ENCODE measurements around the gene STK17A. TPM values are rescaled to one million over a fixed set of nuclear protein-coding genes. Genes with fewer than 3 reads are reported as not detected.

The STK17A gene
- total RNA-seq, 1 experiment from 2014 or later, result 9.8 TPM

DNA sequence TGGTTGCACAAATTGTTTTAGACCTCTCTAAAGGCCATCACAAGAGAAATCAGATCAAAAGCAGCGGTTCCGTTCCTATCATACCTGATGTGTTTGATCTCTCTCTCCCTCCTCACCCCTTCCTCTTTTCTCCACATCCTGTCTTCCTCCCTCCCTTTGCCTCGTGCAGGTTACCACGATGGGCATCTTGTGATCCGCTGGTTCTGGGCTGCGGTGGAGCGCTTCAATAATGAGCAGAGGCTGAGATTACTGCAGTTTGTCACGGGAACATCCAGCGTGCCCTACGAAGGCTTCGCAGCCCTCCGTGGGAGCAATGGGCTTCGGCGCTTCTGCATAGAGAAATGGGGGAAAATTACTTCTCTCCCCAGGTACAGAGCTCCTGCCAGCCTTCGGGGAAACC is 28.5 kb upstream of the STK17A start:
- Mint-ChIP-seq H3K4me3 (no peak overlapping the region), H3K27ac (peak overlapping the region in 1 of 3 experiments; percentile 69; a peak in 2 of 7 replicates), H3K36me3 (ENCODE audit: insufficient read depth in 1 of 3, low read depth in 3 of 3) (no peaks in the 10 kb centered on the region), H3K27me3 (ENCODE audit: low read depth) (peaks cover 2% of the 10 kb centered on the region; the same call in 1 of the 2 replicates), H3K4me1 (peaks cover 18 to 19% of the 10 kb centered on the region in 2 experiments), H3K9me3 (no peaks in the 10 kb centered on the region)
- Histone ChIP-seq H2BK12ac (ENCODE audit: insufficient read length, low read depth, low read length) (no peak overlapping the region), H3K79me2 (ENCODE audit: insufficient read depth, low read length) (no peaks in the 10 kb centered on the region), H2AK5ac (ENCODE audit: insufficient read length, low read length) (no peak overlapping the region), H3K18ac (ENCODE audit: insufficient read length, low read depth, low read length) (no peak overlapping the region), H3K4me1 (ENCODE audit: insufficient read depth, low read length) (no peaks in the 10 kb centered on the region), H3K9me3 (ENCODE audit: control insufficient read depth, low read depth, low read length) (no peaks in the 10 kb centered on the region), H3K27me3 (ENCODE audit: insufficient read depth, low read length) (no peaks in the 10 kb centered on the region), H3T11ph (ENCODE audit: low read length) (no peak overlapping the region), H3K4ac (ENCODE audit: low read depth, low read length) (no peak overlapping the region), H3K23me2 (ENCODE audit: insufficient read length, low read depth, low read length, poor library complexity, severe bottlenecking) (no peaks in the 10 kb centered on the region), H2AFZ (ENCODE audit: low read length) (no peak overlapping the region), H3K56ac (ENCODE audit: insufficient read length, low read depth, low read length) (no peak overlapping the region), H2BK15ac (ENCODE audit: low read depth, low read length) (no peak overlapping the region), H4K20me1 (ENCODE audit: control insufficient read depth, insufficient read depth, insufficient read length) (no peaks in the 10 kb centered on the region), H3K4me2 (ENCODE audit: insufficient read depth, insufficient read length, low read length) (no peak overlapping the region), H2BK20ac (ENCODE audit: low read depth, low read length, poor library complexity, severe bottlenecking) (no peak overlapping the region), H4K8ac (replicated peaks; ENCODE audit: insufficient read length, low read depth, low read length) (no peak overlapping the region), H4K5ac (ENCODE audit: insufficient read length, low read depth, low read length) (no peak overlapping the region), H3K9ac (ENCODE audit: extremely low read depth, insufficient read length, low read length) (no peak overlapping the region), H4K91ac (ENCODE audit: insufficient read length, low read depth, low read length) (no peak overlapping the region), H3K14ac (ENCODE audit: insufficient read depth, low read length) (no peak overlapping the region), H3K79me1 (ENCODE audit: insufficient read depth, low read depth, low read length, poor library complexity, severe bottlenecking) (no peaks in the 10 kb centered on the region), H2BK120ac (ENCODE audit: low read depth, low read length, poor library complexity, severe bottlenecking) (no peak overlapping the region), H3K23ac (ENCODE audit: insufficient read length, low read depth, low read length) (no peak overlapping the region), H2BK5ac (ENCODE audit: insufficient read length, low read length) (no peak overlapping the region), H3K27ac (ENCODE audit: insufficient read length, low read depth, low read length) (no peak overlapping the region)
- no CpG with 5 or more reads among the region's 15 CpGs for WGBS (ENCODE audit: extremely low coverage, insufficient read length, low lambda C conversion rate)
- TF ChIP-seq, protein P1, sequence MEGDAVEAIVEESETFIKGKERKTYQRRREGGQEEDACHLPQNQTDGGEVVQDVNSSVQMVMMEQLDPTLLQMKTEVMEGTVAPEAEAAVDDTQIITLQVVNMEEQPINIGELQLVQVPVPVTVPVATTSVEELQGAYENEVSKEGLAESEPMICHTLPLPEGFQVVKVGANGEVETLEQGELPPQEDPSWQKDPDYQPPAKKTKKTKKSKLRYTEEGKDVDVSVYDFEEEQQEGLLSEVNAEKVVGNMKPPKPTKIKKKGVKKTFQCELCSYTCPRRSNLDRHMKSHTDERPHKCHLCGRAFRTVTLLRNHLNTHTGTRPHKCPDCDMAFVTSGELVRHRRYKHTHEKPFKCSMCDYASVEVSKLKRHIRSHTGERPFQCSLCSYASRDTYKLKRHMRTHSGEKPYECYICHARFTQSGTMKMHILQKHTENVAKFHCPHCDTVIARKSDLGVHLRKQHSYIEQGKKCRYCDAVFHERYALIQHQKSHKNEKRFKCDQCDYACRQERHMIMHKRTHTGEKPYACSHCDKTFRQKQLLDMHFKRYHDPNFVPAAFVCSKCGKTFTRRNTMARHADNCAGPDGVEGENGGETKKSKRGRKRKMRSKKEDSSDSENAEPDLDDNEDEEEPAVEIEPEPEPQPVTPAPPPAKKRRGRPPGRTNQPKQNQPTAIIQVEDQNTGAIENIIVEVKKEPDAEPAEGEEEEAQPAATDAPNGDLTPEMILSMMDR (conservative IDR thresholded peaks at IDR 0.05), result no peak
- no peak for DNase-seq

Measured in H9 (cell line).